ENCODE data around the gene MRPL45. TPM values are rescaled to one million over a fixed set of nuclear protein-coding genes. Genes with fewer than 3 reads are reported as not detected.
A peak's percentile ranks its signal among the peaks of the same experiment; 100 is the strongest.

Gene MRPL45
- total and polyA plus RNA-seq, 2 experiments from 2014 or later: 42.6 to 63.9 TPM

- Mint-ChIP-seq H3K4me1 (peaks cover 56% of the 10 kb centered on the region), H3K9me3 (no peaks in the 10 kb centered on the region), H3K27me3 (ENCODE audit: insufficient read depth, low read depth, poor library complexity) (peaks cover 11% of the 10 kb centered on the region), H3K27ac (no peak overlapping the region), H3K4me3 (peak overlapping the region; percentile 74), H3K36me3 (ENCODE audit: low read depth) (no peaks in the 10 kb centered on the region; the same call in 2 of the 3 replicates)
- H3F3A ChIP-seq (replicated peaks; ENCODE audit: low read depth): peaks cover 24% of the 10 kb centered on the region; the same call in 1 of the 2 replicates
- H3K9me2 ChIP-seq (ENCODE audit: insufficient read depth): no peaks in the 10 kb centered on the region
- peaks cover 53% of the 10 kb centered on the region for H3K79me2 ChIP-seq (replicated peaks; ENCODE audit: insufficient read depth)
- no peaks in the 10 kb centered on the region for H3K36me3 ChIP-seq (ENCODE audit: insufficient read depth)
- ATAC-seq: no peak
- H3K4me3 ChIP-seq: peak overlapping the region; percentile 89
- TF ChIP-seq ZNF462 (CRISPR knock-in tag; IDR thresholded peaks at IDR 0.05) (no peak), JUNB (IDR thresholded peaks at IDR 0.05; ENCODE audit: unreplicated experiment) (no peak), NANOG (IDR thresholded peaks at IDR 0.05; ENCODE audit: borderline replicate concordance) (no peak), POLR2AphosphoS5 (IDR thresholded peaks at IDR 0.05; ENCODE audit: low read depth) (no peak), EZH2phosphoT487 (IDR thresholded peaks at IDR 0.05; ENCODE audit: unreplicated experiment) (no peak), EZH2 (IDR thresholded peaks at IDR 0.05; ENCODE audit: low read depth, unreplicated experiment) (no peak), ZNF331 (CRISPR knock-in tag; IDR thresholded peaks at IDR 0.05; ENCODE audit: low read depth) (no peak), ZNF114 (CRISPR knock-in tag; IDR thresholded peaks at IDR 0.05) (no peak), REST (IDR thresholded peaks at IDR 0.05; ENCODE audit: unreplicated experiment) (no peak), CTCF (conservative IDR thresholded peaks at IDR 0.05; ENCODE audit: low read depth in 2 of 2) (no peak), STAT1 (IDR thresholded peaks at IDR 0.05; ENCODE audit: unreplicated experiment) (no peak), ETS1 (IDR thresholded peaks at IDR 0.05) (no peak), CREB1 (CRISPR knock-in tag; IDR thresholded peaks at IDR 0.05; ENCODE audit: low read depth) (no peak)
- peaks cover 5% of the 10 kb centered on the region; the same call in 1 of the 2 replicates for H3K27me3 ChIP-seq (ENCODE audit: insufficient read depth)
- H3K4me2 ChIP-seq: peak overlapping the region; percentile 96
- no peak overlapping the region for H2AFZ ChIP-seq
- peaks cover 19% of the 10 kb centered on the region for H4K20me1 ChIP-seq (replicated peaks; ENCODE audit: insufficient read depth)
- no peak overlapping the region for H3K27ac ChIP-seq (ENCODE audit: low read depth)
- DNase-seq (ENCODE audit: low spot score): no peak
- peaks cover 46% of the 10 kb centered on the region for H3K4me1 ChIP-seq (ENCODE audit: insufficient read depth)
Measured at GRCh38 chr17:38353086-38353604, 56.2 kb downstream of the MRPL45 start.

All from GM23338 (cell line).